GM12891 (cell line): ENCODE measurements around the gene PMP22.

Source experiments
- PAX5 ChIP-seq: IDR thresholded peaks from 2 replicates; pipeline ENCODE4 v1.6.1; 2011; ENCODE audit warnings: low read length, moderate library complexity, mild to moderate bottlenecking; ENCODE audit not compliant: insufficient read depth, severe bottlenecking
- POLR2A ChIP-seq: IDR thresholded peaks from 2 replicates; pipeline ENCODE4 v1.6.1; 2011; ENCODE audit warnings: low read depth, low read length, control low read depth
- POLR2AphosphoS5 ChIP-seq: IDR thresholded peaks from 2 replicates; pipeline ENCODE4 v1.6.1; 2011; ENCODE audit warnings: low read depth, low read length, control low read depth
- POU2F2 ChIP-seq: IDR thresholded peaks from 2 replicates; pipeline ENCODE4 v1.6.1; 2011; ENCODE audit warnings: low read depth, mild to moderate bottlenecking, control low read depth, low read length, moderate library complexity
- SPI1 ChIP-seq: IDR thresholded peaks from 2 replicates; pipeline ENCODE4 v1.6.1; 2011; ENCODE audit warnings: low read depth, low read length, control low read depth
- TAF1 ChIP-seq: IDR thresholded peaks from 2 replicates; pipeline ENCODE4 v1.6.1; 2011; ENCODE audit warnings: low read depth, low read length, control low read depth

DNA sequence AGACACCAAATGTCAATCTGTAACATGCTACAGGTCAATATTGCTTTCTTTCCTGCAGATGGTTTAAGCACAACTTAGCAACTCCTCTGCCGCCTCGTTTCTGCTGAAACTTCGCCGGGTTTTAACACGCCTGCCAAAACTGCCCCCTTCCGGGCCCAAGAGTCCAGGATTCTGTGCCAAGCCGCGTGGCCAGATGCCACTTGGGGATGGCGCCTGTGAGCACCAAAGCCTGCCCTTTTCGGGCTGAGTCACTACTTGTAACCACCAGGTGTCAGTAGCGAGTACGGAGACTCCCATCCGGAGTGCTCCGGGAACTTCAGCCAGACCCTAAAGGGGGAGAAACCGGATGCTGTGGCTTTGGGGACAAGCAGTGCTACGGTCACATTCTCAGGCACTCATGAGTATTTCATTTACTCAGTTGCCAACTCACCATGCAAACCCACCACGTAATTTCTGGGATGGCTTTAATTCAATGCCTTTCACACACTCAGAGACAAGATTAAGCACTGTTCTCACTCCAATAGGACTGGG, 7.8 kb downstream of the PMP22 start:
- TF ChIP-seq POLR2AphosphoS5 (no peak), POLR2A (no peak), SPI1 (no peak), POU2F2 (no peak), TAF1 (no peak), PAX5 (no peak)
